Left lung (tissue), 10 donors: ENCODE measurements around the gene SHCBP1L. TPM values are rescaled to one million over a fixed set of nuclear protein-coding genes. Genes with fewer than 3 reads are reported as not detected.

ENCODE experiments used
- ATAC-seq: fragments of 200-7000 bp; cut with Tn5 transposase; one replicate; pipeline ENCODE4 v1.9.1; 2020; ENCODE audit warnings: moderate library complexity
- DNase-seq, 4 donors: peaks; one replicate each; pipeline ENCODE4 v3.0.0-alpha.2; 2013 to 2020
- H3K27ac ChIP-seq, 2 donors: fragments of 200-600 bp; sonication (generic) in 1 of 2; one replicate each; pipeline versions ENCODE4 v1.5.0 to v1.8.0; 2020 to 2021
- H3K27me3 ChIP-seq, 2 donors: fragments of 200-600 bp; sonication (generic) in 1 of 2; one replicate each; pipeline versions ENCODE4 v1.5.0 to v1.8.0; 2020 to 2021
- H3K36me3 ChIP-seq, 2 donors: fragments of 200-600 bp; sonication (generic) in 1 of 2; one replicate each; pipeline versions ENCODE4 v1.5.0 to v1.8.0; 2020 to 2021
- H3K4me1 ChIP-seq, 2 donors: fragments of 200-600 bp; one replicate each; pipeline ENCODE4 v1.8.0; 2021
- H3K4me3 ChIP-seq, 2 donors: fragments of 200-600 bp; sonication (generic) in 1 of 2; one replicate each; pipeline versions ENCODE4 v1.5.0 to v1.8.0; 2020 to 2021; ENCODE audit warnings: mild to moderate bottlenecking in 1 of 2
- H3K9me3 ChIP-seq, 2 donors: fragments of 200-600 bp; sonication (generic) in 1 of 2; one replicate each; pipeline versions ENCODE4 v1.5.0 to v1.8.0; 2020 to 2021
- intact Hi-C, 2 donors: fragments of 100-400 bp; cut with DNase I; formaldehyde crosslinking; loops; one replicate each; pipeline versions ENCODE4 v1.11.2 to v1.14.2; 2022
- polyA plus RNA-seq, 6 donors: library from polyadenylated mRNA; unstranded; fragments of 120-200 nt; gene quantifications; one replicate each; pipeline ENCODE4 v1.2.1, GENCODE V29; 2013; ENCODE audit not compliant: insufficient read length in 6 of 6
- total RNA-seq, 2 donors: library from RNA; stranded (reverse); fragmentation: NEBNext Ultra II Directional; extraction: Animal tissue kit (Norgen Biotek cat#: 25700); gene quantifications; one replicate each; pipeline ENCODE4 v1.2.1, GENCODE V29; 2021
- TF ChIP-seq, protein P1 (sequence below), 2 donors: fragments of 200-600 bp; sonication (generic) in 1 of 2; IDR thresholded peaks; one replicate each; pipeline versions ENCODE4 v1.5.0 to v1.8.0; 2021; ENCODE audit warnings: antibody characterized with exemption in 2 of 2
- donor health status: DM: no; HTN: yes; CAD: no.
- donor health status: DM: no; HTN: no; CAD: no.

Gene SHCBP1L
- total and polyA plus RNA-seq, 8 donors = 0.27 to 0.86 (median 0.58) TPM; not detected in 2

DNA sequence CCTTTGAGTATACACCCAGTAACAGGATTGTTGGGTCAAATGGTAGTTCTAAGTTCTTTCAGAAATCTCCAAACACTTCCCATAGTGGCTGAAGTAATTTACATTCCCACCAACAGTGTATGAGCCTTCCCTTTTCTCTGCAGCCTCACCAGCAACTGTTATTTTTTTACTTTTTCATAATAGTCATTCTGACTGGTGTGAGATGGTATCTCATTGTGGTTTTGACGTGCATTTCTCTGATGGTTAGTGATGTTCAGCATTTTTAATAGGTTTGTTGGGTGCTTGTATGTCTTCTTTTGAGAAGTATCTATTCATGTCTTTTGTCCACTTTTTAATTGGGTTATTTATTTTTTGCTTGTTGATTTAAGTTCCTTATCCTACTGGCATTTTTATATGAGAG is 43.9 kb upstream of the SHCBP1L start:
- TF ChIP-seq, protein P1, sequence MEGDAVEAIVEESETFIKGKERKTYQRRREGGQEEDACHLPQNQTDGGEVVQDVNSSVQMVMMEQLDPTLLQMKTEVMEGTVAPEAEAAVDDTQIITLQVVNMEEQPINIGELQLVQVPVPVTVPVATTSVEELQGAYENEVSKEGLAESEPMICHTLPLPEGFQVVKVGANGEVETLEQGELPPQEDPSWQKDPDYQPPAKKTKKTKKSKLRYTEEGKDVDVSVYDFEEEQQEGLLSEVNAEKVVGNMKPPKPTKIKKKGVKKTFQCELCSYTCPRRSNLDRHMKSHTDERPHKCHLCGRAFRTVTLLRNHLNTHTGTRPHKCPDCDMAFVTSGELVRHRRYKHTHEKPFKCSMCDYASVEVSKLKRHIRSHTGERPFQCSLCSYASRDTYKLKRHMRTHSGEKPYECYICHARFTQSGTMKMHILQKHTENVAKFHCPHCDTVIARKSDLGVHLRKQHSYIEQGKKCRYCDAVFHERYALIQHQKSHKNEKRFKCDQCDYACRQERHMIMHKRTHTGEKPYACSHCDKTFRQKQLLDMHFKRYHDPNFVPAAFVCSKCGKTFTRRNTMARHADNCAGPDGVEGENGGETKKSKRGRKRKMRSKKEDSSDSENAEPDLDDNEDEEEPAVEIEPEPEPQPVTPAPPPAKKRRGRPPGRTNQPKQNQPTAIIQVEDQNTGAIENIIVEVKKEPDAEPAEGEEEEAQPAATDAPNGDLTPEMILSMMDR (IDR thresholded peaks at IDR 0.05) = no peak
- intact Hi-C loops = no loop called here

DNA sequence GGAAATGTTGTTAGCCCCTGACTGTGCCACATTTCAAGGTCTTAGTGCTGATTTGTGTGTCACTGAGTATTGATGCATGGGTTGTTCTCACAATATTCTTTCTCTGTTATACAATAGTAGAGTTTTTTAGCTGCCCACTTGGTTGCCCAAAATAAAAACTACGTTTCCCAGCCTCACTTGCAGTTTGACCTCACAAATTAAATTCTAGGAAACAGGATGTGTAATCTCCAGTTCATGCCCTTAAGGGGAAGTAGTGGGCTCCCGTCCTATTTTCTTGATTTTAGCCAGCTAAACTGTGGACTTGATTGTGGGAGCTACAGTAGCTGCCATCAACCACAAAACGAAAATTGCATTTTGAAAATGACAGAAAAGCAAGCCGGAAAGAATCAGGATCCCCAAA is 42.9 kb upstream of the SHCBP1L start:
- Histone ChIP-seq H3K36me3 (no peaks in the 10 kb centered on the region), H3K27me3 (no peaks in the 10 kb centered on the region), H3K4me1 (no peaks in the 10 kb centered on the region), H3K27ac (no peak overlapping the region), H3K9me3 (no peaks in the 10 kb centered on the region), H3K4me3 (no peak overlapping the region)
- intact Hi-C loops = no loop called here
- TF ChIP-seq, protein P1 (IDR thresholded peaks at IDR 0.05) = no peak
- ATAC-seq (no peak), DNase-seq (no peak)

More for the DNA sequence above, 43.9 kb upstream of the SHCBP1L start:
- ATAC-seq = no peak
- no peak for DNase-seq
- Histone ChIP-seq H3K36me3 (no peaks in the 10 kb centered on the region), H3K27ac (no peak overlapping the region), H3K9me3 (no peaks in the 10 kb centered on the region), H3K4me1 (no peaks in the 10 kb centered on the region), H3K4me3 (no peak overlapping the region), H3K27me3 (no peaks in the 10 kb centered on the region)

DNA sequence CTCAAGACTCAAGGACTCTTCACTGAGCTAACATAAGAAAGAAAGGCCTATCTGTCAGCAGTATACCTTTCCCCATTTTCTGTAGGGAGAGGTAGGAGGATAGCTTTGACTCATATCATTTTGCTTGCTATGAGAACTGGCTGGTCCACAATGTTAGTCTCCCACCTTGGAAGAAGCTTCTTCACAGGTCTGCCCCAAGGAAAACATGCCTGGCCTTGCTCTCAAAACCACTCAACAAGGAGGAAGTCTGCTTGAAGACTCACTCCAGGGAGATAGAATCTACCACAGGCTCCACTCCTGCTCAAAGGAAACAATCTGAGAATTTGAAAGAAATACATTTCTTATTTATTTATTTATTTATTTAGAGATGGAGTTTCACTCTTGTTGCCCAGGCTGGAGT is 40.8 kb upstream of the SHCBP1L start:
- intact Hi-C loops = no loop called here
- TF ChIP-seq, protein P1 (IDR thresholded peaks at IDR 0.05) = no peak
- Histone ChIP-seq H3K36me3 (no peaks in the 10 kb centered on the region), H3K4me3 (no peak overlapping the region), H3K27ac (no peak overlapping the region), H3K27me3 (no peaks in the 10 kb centered on the region), H3K9me3 (no peaks in the 10 kb centered on the region), H3K4me1 (no peaks in the 10 kb centered on the region)
- DNase-seq (no peak), ATAC-seq (no peak)

DNA sequence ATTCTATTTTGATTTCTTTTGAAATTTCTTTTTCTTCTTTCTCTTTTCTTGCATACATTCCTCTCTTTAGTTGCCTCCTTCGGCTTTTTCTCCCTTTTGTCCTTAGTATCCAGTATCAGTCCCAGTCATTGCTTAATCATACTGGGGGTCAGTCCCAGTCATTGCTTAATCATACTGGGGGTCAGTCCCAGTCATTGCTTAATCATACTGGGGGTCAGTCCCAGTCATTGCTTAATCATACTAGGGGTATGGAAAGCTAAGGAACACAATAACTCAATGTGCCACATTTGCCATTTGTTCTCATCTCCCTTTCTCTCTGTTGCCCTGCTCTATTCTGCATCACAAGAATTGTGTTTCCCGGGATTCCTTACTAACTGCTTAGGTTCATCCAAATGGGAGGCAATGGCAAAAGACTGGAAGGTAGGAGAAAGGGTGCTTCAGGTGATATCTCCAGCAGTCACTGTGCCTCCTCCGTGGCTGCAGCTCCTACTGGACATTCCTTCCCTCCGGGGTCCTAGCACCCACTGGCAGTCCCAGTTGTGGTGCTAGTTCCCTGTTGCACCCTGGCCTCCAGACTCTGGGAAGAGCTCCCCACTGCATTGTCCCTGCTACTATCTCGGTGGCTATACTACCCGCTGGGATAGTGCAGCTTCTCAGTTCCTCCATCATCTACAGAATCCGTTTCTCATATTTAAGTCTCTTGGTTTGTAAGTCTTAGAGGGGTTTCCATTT is 37.6 kb upstream of the SHCBP1L start:
- ATAC-seq (no peak), DNase-seq (no peak)
- Histone ChIP-seq H3K27me3 (no peaks in the 10 kb centered on the region), H3K27ac (no peak overlapping the region), H3K4me3 (no peak overlapping the region), H3K36me3 (no peaks in the 10 kb centered on the region), H3K4me1 (no peaks in the 10 kb centered on the region), H3K9me3 (no peaks in the 10 kb centered on the region)
- intact Hi-C loops = no loop called here
- TF ChIP-seq, protein P1 (IDR thresholded peaks at IDR 0.05) = no peak

DNA sequence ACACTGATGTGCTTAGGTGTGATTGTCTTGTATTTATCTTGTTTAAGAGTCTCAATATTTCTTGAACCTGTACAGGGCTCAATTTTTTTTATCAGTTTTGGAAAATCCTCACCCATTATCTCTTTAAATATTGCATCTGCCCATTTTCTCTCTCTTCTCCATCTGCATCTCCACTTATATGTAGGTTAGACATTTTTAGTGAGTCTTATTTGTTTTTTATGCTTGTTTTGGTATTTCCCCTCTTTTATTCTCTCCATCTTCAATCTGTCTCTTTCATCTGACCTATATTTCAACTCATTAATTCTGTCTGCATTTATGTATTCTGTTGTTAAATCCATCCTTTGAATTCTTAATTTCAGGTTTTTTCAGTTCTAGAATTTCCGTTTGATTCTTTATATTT is 32.9 kb upstream of the SHCBP1L start:
- intact Hi-C loops = no loop called here
- Histone ChIP-seq H3K27ac (no peak overlapping the region), H3K4me3 (no peak overlapping the region), H3K4me1 (no peaks in the 10 kb centered on the region), H3K9me3 (no peaks in the 10 kb centered on the region), H3K27me3 (no peaks in the 10 kb centered on the region), H3K36me3 (no peaks in the 10 kb centered on the region)
- no peak for DNase-seq
- TF ChIP-seq, protein P1 (IDR thresholded peaks at IDR 0.05) = no peak
- ATAC-seq = no peak
